ENCODE data around the gene MAPK9.

GRCh38 chr5:180211761-180212035 is 80.2 kb downstream of the MAPK9 start:
- no peak for TF ChIP-seq CTCF (IDR thresholded peaks at IDR 0.05; ENCODE audit: low read depth, low read length)
- TF ChIP-seq MYC (IDR thresholded peaks at IDR 0.05; ENCODE audit: low read depth, low read length), result no peak

Measured in NB4 (cell line).